Ammon's horn (tissue), 1 donor: ENCODE results near the gene NDUFA6.
"Not testable (repeated sequence)": the region's sequence is repeated elsewhere in the genome, so short reads cannot be mapped to it uniquely, and the experiment has no call there.

ENCODE experiments used
- DNase-seq: peaks from one replicate; pipeline ENCODE4 v3.0.0-alpha.2; 2016; ENCODE audit warnings: low spot score

Gene NDUFA6

GRCh38 chr22:42090596-42091454 is at the start of gene NDUFA6:
NDUFA6 (minus strand) TSS chr22:42090772; CDS start chr22:42090744, 28 bp downstream.
- peak; percentile 100 for DNase-seq

DNA sequence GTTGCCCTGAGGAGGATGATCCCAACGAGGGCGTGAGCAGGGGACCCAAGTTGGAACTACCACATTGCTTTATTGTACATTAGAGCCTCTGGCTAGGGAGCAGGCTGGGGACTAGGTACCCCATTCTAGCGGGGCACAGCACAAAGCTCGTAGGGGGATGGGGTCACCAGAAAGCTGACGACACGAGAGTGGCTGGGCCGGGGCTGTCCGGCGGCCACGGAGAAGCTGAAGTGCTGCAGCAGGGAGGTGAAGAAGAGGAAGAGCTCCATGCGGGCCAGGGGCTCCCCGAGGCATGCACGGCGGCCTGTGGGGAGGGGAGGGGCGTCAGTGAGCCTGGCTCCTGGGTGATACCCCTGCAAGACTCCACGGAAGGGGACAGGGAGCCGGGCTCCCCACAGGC is 49.6 kb upstream of the NDUFA6 start:
- DNase-seq: not testable (repeated sequence)

DNA sequence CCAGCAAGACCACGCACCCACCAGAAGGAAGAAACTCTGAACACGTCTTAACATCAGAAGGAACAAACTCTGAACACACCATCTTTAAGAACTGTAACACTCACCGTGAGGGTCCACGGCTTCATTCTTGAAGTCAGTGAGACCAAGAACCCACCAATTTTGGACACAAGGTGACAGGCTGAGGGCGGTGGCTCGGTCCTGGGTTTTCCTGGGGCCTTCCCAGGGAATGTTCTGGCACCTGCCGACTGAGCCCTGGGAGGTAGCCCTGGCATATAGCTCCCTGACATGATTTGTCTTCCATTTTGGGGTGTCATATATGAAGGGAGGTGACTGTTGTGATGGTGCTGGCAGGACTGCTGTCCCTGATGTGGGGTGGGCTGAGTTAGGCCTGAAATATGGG is 48.9 kb upstream of the NDUFA6 start:
- not testable (repeated sequence) for DNase-seq

GRCh38 chr22:42138972-42139371 is 48.4 kb upstream of the NDUFA6 start:
- DNase-seq: no peak

DNA sequence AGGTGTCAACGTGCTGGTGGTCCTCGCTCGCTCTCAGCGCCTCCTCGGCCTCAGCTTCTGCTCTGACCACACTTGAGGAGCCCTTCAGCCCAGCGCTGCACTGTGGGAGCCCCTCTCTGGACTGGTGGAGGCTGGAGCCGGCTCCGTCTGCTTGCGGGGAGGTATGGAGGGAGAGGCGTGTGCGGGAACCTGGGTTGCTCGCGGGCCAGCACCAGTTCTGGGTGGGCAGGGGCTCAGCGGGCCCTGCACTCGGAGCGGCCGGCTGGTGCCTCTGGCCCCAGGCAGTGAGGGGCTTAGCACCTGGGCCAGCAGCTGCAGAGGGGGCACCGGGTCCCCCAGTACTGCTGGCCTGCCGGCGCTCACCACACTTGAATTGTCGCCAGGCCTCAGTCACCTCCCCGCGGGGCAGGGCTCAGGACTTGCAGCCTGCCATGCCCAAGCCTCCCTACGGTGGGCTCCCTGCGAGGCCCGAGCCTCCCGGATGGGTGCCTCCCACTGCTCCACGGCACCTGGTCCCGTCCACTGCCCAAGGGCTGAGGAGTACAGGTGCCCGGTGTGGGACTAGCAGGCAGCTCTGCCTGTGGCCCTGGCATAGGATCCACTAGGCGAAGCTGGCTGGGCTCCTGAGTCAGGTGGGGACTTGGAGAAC is 47.7 kb upstream of the NDUFA6 start:
- DNase-seq: no peak

GRCh38 chr22:42135688-42136087 is 45.1 kb upstream of the NDUFA6 start:
- DNase-seq: not testable (repeated sequence)

DNA sequence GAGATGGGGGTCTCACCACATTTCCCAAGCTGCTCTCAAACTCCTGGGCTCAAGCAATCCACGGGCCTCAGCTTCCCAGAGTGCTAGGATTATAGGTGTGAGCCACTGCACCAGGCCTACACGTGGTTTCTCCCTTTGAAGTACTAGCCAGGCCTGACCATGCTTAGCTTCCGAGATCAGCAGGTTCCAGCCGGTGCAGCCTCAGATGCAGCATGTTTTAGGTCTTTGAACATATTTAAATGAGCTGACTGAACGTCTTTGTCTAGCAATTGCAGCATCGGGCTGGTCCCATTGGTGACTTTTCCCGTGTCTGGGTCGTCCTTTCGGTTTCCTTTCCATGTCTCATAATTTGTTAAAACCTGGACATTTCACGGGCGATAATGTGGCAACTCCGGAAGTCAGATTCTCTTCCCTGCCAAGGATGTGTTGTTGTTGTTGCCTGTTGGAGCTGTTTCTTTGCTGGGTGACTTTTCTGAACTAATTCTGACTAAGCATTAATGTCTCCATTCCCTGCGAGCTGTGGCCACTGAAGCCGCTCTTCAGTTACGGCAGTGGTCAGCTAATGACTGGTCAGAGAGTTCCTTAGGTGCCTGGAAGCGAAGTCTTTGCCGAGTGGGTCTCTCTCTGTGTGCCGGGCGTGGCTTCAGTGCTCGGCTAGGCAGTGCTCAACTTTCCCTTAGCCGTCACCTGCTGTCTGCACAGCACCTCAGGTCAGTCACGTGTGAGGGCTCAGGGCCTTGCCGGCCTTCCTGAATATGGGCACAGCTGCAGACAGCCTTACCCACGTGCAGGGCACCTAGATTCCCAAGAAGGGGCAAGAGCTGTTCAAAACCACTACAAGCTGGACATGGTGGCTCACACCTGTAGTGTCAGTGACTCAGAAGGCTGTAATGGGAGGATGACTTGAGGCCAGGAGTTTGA is 43.8 kb upstream of the NDUFA6 start:
- no peak for DNase-seq

DNA sequence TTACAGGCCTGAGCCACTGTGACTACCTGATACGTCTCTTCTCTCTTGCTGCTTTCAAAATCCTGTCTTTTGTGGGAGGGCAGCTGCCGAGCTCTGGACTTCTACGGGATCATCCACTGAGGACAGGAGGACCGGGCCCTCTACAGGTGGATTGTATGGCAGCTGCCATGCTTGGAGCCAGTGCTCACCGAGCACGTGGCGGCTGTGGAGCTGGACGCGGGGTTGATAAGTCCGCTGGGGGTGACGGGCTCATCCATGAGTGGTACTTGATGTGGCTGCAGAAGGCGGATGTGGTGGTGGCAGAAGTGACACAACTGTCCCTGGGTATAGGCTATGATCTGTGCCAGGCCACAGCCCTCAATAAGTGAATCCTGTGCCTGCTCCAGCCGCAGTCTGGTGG is 41.9 kb upstream of the NDUFA6 start:
- no peak for DNase-seq

DNA sequence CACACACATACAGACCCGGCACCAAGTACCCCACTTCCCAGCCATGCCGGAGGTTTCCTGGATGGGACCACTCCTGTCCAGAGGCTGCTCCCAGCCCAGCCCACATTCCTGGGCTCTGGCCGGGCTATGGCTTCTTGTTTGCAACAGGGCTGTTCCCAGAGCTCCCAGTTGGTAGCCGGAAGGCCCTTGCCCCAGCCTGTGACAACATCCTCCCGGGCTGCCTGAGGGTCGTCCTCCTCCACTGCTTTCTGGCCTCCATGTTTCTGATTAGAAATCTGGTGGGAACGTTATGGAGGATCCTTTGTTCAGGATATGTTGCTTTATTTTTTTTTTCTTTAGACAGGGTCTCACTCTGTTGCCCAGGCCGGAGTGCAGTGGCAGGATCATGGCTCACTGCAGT is 41.0 kb upstream of the NDUFA6 start:
- DNase-seq: no peak

- DNase-seq: not testable (repeated sequence)
These were observed 40.3 kb upstream of the NDUFA6 start, which contains the start of gene CYP2D6 for GRCh38 chr22:42130639-42131431. CYP2D6 (minus strand) TSS chr22:42130810; CDS start chr22:42130791, 19 bp downstream.

DNA sequence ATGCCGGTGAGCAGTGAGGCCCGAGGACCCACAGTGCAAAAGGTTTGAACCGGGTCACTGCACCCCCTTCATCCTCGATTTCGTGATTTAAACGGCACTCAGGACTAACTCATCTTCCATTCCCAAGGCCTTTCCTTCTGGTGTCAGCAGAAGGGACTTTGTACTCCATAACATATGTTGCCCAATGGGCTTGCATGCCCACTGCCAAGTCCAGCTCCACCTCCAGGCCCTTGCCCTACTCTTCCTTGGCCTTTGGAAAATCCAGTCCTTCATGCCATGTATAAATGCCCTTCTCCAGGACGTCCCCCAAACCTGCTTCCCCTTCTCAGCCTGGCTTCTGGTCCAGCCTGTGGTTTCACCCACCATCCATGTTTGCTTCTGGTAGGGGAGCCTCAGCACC is 39.6 kb upstream of the NDUFA6 start:
- DNase-seq: not testable (repeated sequence)

DNA sequence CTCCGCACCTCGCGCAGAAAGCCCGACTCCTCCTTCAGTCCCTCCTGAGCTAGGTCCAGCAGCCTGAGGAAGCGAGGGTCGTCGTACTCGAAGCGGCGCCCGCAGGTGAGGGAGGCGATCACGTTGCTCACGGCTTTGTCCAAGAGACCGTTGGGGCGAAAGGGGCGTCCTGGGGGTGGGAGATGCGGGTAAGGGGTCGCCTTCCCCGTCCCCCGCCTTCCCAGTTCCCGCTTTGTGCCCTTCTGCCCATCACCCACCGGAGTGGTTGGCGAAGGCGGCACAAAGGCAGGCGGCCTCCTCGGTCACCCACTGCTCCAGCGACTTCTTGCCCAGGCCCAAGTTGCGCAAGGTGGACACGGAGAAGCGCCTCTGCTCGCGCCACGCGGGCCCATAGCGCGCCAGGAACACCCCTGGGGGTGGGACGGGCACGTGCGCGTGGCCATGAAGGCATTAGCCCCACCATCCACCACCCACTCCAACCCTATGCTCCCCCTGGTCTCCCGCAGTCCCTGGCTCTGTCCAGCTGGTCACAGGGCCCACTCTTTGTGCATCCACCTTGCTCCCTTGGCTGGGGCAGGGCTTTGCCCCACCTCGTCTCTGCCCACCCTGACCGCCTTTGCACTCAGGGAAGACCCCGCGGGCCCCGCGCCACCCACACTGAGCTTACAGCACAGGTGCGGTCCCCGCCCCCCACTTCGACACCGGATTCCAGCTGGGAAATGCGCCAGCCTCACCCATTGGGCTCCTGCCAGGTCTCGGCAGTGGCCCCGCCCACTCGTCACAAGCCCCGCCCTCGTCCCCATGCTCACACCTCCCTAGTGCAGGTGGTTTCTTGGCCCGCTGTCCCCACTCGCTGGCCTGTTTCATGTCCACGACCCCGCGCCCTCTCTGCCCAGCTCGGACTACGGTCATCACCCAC is 38.5 kb upstream of the NDUFA6 start:
- not testable (repeated sequence) for DNase-seq

GRCh38 chr22:42128007-42128406 is 37.4 kb upstream of the NDUFA6 start:
- DNase-seq: not testable (repeated sequence)

DNA sequence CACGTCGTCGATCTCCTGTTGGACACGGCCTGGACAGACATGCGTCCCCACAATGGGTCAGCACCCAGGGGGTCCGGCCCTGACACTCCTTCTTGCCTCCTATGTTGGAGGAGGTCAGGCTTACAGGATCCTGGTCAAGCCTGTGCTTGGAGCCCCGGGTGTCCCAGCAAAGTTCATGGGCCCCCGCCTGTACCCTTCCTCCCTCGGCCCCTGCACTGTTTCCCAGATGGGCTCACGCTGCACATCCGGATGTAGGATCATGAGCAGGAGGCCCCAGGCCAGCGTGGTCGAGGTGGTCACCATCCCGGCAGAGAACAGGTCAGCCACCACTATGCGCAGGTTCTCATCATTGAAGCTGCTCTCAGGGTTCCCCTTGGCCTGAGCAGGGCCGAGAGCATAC is 37.0 kb upstream of the NDUFA6 start:
- DNase-seq: no peak

- DNase-seq: not testable (repeated sequence)
These were observed 33.0 kb upstream of the NDUFA6 start for GRCh38 chr22:42123529-42123928.

- DNase-seq: not testable (repeated sequence)
These were observed 29.9 kb upstream of the NDUFA6 start for GRCh38 chr22:42120231-42121021.

DNA sequence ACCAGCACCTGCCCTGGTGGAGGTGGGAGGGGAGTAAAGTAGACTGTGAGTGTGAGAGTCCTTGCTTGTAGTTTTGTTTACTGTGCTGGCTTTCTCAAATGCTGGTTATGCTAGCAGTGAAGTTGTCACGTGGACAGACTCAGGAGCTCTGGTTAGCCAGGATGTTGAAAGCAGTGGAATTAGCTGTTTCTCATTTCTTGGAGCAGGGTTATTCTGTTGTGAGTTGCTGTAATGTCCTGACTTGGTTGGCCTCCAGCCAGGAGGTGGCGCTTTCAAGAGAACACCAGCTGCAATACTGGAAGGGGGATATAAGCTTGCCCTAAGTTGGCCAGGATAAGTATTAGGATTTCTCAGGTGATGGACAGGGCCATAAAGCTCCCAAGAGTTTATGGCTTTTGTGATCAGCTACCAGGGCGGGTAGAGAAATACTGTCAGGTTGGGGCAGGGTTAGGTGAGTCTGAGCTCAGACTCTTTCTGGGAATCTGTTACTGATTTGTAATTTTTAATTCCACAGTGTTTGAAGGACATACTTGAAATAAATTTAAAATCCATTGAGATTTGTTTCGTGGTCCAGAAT is 26.4 kb upstream of the NDUFA6 start:
- DNase-seq: no peak

DNA sequence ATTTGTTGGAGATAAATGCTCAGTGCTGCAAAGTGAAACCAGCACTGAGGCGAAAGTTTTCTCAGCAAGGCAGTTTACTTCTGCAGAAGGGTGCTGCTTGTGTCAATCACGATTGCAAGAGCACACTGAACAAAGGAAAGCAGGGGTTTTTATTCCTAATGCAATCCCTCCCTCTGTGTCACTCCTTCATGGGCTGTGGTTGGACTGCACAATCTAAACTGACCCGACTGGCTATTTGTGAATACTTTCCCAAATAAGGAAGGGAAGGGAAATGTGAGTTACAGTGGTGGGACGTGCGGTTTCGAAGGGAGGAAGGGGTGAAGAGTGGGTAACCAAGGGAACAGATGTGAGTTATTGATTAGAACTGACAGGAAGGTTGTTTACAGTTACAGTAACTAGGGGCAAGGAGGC is 24.9 kb upstream of the NDUFA6 start:
- DNase-seq: not testable (repeated sequence)

GRCh38 chr22:42114721-42115120 is 24.1 kb upstream of the NDUFA6 start:
- no peak for DNase-seq
